ENCODE results near the gene FDXACB1.
A peak's percentile ranks its signal among the peaks of the same experiment; 100 is the strongest.

FDXACB1 gene, protein sequence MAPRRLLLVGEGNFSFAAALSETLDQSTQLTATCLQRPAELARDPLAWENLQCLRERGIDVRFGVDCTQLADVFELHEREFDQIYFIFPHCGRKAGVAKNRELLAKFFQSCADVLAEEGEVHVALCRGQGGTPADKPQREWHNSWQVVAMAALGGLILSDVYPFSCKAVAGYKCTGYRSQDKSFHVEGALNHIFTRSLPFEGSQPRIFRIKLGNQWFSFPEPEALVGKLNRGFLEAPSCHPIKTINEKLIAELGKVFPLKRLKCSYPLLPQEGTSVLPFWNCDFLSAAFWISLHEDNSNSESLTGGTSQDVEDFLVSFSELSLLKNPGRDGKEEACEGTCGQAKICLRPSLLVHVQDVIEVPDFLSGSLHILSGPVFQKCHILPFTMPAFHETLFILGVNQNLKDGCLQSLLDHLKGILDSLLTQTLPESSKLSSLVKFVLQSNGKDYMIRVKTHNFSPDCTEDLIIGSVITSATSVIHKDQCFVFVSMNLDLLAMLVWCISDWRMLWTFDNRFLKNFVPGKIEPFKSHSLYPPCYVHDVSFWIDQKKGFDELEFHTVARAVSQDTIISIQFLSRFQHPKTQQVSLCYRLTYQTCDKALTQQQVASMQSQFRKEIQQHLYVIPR

DNA sequence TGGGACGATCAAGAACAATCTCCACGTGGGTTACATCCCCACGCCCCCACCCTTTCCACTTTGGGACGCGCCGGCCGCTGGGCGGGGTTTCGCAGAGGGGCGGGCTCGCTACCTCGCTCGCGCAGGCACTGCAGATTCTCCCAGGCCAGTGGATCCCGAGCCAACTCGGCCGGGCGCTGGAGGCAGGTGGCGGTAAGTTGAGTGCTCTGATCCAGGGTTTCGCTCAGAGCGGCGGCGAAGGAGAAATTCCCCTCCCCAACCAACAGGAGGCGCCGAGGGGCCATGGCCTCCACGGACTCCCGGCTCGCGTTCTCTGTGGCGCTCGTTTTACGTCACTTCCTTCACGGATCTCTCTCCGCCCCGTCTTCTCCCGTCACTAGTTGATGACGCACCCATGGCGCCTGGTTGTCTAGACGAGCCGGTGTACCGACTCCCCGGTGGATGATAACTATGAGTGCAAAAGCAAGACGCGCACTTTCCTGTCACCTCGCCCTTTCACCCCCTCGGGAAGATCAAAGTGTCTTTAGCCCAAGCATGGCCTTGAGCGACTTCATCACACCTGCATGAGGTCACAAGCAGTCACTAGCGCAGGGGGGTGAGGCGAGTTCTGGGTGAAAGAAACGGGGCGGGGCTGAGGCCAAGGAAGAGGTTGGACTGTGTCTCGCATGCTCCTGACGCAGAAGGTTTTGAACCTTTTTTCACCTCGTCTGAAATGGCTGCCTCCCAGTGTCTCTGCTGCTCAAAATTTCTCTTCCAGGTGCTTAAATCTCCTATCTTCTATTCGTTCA lies at the start of gene FDXACB1, which contains the start of gene CFAP68:
TSS of gene FDXACB1 (minus strand) at position 317 of the 788 bp plus-strand sequence. CDS start at position 284, 33 bp downstream.
TSS of gene CFAP68 (plus strand) at position 693 of the 788 bp plus-strand sequence. CDS start at position 713, 20 bp downstream.
- DNase-seq, result peak; percentile 97

DNA sequence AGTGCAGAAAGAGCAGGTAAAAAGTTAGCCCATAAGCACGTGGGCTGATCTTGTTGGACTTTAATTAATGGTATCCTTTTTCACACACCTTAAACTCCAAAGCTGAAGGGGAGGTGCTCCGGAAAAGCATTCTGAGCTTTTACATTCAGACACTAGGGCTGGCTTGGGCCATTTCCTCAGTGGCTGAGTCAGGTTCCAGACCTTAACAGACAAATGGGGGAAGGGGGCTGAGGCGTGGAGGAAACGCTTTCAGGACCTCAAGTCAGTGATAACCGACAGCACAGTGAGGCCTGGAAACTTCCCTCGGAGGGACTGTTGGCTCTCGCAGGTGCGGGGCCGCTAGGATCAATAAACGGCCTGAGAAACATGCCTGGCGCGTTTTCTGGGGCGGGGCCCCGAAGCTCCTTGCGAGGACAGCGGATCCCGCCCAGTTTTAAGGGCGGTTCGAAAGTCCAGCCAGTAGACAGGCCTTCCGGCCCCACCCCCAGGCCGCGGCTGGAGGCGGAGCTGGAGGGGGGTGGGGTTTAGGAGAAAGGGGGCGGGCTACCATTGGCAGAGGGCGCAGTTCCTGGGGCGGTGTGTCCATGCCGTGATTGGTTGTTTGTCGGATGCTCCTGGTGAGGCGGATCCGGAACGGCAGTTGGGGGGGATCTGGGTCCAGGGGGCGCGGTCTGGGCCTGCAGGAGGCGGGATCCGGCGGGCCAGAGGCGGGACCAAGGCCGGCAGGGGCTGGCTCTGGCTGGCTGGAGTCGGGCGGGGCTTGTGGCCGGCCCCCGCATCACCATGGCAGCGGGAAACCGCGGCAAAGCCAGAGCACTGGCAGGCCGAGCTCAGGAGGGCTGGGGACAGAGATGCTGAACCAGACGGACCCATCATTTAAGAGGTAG lies 47.8 kb upstream of the FDXACB1 start:
- DNase-seq, result peak; percentile 98

DNA sequence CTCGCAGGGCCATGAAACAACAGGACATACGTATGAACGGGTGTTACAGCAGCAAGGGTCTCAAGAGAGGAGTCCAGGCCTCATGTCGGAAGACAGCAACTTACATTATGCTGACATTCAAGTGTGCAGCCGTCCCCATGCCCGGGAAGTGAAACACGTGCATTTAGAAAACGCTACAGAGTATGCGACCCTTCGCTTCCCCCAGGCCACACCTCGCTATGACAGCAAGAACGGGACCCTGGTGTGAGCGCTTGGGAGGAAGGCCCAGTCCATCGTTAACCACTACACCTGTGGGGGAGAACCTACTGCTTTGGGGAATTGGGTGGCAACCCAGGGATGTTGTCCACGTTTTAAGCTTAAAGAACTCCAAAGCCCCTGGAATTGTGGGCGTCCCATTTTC lies 47.0 kb upstream of the FDXACB1 start:
- no peak for DNase-seq

DNA sequence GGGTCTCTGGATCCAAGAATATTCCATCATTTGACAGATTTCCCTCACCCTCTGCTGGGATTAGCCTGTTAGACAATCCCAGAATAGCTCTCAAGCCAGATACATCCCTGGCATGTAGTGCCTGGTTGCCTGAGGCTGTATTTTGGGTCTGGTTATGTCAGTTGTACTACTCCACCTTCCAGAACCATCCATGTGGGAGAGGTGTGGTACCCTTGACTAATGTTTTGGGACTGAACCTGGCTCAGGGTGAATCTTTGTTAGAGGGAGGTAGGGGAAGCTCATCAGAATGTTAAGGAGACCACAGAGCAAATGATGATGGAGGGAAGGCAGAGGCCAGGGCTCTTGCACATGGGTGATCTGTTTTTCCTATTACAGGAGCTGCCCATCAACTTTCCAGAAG lies 45.0 kb upstream of the FDXACB1 start:
- no peak for DNase-seq

DNA sequence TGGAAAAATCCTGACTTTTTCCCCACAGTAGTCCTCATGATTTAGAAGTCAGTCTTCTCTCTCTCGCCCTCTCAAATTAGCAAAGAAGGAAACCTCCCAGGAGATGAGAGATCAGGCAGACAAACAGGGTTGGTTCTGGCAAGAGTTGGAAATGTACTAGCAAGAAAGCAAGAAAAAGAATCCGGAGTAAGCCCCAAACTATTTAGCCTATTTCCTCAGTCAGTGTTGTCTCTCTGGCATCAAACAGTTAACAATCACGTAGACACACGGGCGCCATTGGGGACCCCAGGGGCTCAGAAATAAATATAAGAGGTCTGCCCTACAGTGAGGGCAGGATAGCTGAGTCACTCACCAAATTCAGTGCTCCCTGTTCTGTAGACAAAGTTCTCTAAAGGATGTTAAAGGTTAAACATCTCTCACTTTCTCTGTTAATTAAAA lies 44.4 kb upstream of the FDXACB1 start:
- DNase-seq, result no peak

DNA sequence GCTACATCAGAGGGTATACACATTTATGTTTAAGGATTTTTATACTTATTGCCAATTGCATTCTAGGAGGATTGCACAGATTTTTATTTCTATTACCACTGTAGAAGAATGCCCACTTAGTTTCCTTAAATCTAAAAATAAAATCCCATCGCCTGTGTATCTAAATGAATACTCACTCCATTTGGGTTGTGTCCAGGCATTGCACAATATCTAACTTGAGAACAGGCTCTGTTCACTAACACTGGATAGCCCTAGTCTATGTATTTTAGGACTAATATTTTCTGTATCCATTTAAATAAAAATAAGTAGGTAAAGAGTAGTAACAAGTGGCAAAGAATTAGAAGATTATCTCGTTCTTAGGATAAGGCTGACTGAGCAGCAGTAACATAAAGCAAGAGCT lies 43.8 kb upstream of the FDXACB1 start:
- no peak for DNase-seq

DNA sequence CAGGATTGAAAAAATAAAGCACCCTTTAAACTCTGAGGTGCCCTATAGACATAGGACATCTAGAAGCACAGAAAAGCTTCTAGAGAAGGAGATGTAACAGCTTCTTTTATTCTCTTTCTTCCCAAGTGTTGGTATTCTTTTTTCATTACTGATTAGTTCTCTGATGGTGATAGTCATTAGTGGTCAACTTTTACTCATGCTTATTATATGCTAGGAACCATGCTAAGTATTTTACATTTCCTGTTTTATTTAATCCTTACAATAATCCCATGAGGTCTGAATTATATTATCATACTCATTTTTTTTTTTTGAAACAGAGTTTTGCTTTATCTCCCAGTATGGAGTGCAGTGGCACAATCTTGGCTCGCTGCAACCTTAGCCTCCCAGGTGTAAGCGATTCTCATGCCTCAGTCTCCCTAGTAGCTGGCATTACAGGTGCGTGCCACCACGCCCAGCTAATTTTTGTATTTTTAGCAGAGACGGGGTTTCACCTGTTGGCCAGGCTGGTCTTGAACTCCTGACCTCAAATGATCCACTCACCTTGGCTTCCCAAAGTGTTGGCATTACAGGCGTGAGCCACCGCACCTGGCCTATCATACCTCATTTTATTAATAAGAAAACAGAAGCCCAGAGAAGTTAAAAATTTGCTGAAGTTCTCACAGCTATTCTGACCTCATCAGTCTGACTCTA lies 42.7 kb upstream of the FDXACB1 start:
- no peak for DNase-seq

DNA sequence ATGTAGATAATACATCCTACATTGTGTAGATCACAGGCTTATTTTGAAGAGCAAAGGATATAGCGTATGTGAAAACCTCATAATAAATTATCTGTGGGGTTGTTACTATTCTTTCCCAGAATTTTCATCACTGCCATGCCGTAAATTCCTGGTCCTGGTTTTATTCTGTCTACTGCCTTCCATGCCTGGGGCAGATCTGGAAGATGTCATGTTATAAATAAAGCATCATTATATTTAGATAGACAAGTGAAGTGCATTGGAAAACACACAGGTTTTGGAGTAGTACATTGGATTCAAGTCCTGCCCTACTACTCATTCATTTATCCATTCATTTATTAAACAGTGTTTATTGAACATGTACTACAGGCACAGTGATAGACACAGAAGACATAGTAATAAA lies 41.9 kb upstream of the FDXACB1 start:
- no peak for DNase-seq

DNA sequence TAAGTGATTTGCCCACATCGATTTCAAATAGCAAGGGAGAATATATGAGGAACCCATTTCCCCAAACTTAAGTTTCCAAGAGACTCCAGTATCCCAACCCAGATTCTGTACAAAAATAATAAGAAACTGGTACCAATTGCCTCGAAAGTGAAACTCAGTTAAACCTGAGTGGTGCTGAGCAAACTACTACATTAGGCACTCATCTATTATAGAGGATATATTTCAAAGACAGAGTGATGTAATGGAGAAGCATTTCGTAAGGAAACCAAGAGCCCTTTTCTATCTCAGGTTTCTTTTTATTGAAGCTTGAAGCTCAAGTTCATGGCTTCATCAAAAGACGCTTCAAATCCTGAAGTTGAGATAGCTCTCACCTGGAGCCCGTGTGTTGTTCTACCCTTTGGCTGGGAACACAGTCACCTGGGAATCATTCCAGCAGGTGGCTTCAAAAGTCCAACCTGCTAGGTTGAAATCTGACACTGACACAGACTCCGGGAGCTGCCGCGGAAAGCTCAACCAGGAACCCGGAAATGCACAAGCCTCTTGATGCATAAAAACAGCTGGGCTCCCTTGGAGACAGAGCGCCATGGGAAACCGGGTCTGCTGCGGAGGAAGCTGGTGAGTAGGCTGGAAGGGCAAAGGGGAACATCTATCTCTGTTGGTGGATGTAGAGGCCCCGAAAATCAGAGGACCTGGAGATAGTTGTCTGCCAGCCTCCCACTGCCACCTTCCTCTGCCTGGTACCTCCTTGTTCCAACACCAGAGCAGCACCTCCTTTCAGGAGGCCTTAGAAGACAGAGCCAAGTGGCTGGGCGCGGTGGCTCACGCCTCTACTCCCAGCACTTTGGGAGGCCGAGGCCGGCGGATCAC lies 39.7 kb upstream of the FDXACB1 start, which contains the start of gene C11orf52:
TSS of gene C11orf52 (plus strand) at position 524 of the 867 bp plus-strand sequence. CDS start at position 584, 60 bp downstream.
- DNase-seq, result peak; percentile 84

DNA sequence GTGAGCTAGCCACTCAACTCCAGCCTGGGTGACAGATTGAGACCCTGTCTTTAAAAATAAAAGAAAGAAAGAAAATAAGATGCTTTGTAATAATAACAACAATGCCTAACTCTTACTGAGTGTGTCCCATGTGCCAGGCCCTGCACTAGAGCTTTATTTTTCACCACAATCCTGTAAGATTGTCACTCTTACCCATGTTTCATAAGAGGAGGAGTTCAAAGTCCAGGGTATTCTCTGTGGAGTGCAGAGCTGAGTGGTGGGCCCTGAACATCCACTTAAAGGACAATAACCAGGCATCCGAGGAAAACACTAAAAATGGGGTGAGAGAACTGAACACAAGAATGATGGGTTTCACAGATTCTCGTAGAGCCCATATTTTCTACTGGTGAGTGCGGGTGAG lies 38.8 kb upstream of the FDXACB1 start:
- DNase-seq, result no peak

DNA sequence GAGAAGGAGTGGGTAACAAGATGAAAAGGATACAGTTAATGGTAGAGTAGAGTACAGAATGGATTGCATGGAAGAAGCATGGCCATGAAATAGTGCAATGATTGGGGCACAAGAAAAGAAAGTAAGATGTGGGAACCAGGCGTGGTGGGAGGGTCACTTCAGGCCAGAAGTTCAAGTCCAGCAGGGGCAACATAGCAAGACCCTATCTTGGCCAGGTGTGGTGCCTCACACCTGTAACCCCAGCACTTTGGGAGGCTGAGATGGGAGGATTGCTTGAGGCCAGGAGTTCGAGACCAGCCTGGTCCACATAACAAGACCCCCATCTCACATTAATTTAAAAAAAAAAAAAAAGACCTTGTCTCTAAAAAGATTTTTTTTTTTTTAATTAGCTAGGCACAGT lies 38.3 kb upstream of the FDXACB1 start:
- no peak for DNase-seq

DNA sequence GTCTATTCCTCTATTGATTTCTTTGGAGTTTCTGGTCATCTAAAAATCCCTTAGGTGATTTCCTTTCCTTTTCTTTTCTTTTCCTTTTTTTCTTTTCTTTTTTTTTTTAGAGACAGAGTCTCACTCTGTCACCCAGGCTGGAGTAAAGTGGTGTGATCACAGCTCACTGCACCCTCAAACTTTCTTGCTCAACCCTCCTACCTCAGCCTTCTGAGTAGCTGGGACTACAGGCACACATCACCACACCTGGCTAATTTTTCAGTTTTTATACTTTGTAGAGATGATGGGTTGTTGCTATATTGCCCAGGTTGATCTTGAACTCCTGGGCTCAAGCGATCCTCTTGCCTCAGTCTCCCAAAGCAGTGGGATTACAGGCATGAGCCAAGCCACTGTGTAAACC lies 37.8 kb upstream of the FDXACB1 start:
- no peak for DNase-seq

DNA sequence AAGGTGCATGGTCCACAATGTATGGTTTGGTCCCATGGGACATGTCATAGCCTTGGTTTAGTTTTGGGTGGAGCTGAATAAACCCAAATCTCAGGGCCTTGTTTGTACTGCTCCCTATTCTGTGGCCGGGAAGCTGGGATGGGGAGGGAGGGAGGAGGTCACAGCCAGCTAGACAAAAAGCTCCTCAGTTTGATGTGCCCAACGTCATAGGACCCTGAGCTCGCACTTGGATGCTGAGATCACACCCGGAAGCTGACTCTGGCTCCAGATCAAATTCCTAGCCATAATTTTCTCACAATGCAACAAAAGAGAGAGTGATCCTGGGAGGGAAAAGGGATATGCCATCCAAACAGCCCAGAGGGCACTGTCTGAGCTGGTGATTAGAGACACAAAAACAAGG lies 35.0 kb upstream of the FDXACB1 start:
- DNase-seq, result no peak

DNA sequence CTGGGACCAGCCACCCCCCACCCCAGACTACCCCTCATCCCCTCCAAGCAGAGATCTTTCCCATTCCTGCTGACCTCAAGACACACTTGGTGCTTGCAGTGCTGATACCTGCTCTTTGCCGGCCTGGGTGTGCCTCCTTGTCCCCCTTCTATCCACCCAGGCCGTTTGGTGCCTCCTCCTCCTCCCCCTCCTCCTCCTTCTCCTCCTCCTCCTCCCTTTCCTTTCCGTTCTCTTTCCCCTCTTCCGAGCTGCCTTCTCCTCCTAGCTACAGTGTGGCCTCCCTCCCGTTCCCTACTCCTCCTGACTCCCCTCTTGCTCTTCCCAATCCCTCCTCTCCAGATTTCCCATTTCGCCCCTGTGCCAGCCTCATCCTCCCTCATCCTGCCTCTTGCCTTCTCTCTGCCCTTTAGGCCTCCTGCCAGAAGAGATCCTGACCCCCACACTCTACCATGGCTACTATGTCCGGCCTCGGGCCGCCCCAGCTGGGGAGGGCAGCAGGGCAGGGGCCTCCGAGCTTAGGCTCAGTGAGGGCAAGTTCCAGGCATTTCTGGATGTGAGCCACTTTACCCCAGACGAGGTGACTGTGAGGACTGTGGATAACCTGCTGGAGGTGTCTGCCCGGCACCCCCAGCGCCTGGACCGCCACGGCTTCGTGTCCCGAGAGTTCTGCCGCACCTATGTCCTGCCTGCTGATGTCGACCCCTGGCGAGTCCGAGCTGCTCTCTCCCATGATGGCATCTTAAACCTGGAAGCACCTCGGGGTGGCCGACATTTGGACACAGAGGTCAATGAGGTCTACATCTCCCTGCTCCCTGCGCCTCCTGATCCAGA lies 34.3 kb upstream of the FDXACB1 start:
- no peak for DNase-seq

DNA sequence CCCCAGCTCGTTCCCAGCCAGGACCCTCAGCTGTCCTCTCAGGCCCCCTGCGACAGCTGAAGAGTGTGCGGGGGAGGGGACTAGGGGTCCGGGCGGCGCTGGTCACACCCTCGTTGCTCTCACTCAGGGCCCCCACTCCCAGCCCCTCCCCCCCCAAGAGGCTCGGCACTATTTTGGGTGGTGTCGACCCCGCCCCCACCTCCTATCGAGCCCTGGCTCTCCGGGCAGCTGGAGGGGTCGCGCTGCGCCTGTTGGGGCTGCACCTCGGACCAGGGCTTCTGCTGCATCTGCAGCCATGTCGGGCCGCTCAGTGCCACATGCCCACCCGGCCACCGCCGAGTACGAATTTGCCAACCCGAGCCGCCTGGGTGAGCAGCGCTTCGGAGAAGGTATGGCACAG lies 33.6 kb upstream of the FDXACB1 start, which contains the start of gene HSPB2:
TSS of gene HSPB2 (plus strand) at position 200 of the 400 bp plus-strand sequence. CDS start at position 296, 96 bp downstream.
- DNase-seq, result no peak

DNA sequence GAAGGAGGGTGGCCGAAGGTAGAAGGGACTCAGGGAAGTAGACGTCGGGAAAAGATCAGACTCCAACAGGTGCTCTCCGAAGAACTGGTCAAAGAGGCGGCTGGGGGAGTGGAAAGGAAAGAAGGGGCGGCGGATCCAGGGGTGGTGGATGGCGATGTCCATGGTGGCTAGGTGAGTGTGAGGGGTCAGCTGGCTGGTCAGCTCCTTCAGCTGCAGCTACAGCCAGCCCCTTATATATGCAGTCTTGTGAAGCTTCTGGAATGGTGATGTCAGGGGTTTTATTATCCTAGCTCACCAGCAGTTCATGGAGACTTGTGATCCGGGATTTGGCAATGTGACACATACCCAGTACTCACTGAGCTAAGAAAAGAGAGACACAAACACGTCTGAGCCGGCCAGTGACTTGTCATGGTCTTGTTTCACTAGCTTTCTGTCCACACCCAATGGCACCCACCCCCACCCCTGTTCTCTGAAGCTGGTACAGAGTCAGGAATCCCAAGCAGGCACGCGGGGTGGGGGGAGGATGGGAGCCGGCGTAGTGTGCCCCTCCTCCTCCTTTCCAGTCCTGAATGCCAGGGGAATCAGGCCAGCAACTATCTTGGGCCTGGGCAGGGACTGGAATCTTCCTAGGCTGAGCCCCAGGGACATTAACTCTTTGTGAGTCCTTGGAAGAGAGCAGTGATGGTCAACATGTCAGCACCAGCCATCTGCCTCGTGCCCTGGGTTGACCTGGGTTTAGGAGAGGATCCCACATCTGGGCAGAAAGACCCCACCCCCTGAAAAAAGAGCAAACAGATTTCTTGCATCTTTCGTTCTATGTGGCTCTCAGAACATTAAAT lies 32.8 kb upstream of the FDXACB1 start, which contains the start of gene CRYAB:
TSS of gene CRYAB (minus strand) at position 208 of the 839 bp plus-strand sequence. CDS start at position 162, 46 bp downstream.
- no peak for DNase-seq

DNA sequence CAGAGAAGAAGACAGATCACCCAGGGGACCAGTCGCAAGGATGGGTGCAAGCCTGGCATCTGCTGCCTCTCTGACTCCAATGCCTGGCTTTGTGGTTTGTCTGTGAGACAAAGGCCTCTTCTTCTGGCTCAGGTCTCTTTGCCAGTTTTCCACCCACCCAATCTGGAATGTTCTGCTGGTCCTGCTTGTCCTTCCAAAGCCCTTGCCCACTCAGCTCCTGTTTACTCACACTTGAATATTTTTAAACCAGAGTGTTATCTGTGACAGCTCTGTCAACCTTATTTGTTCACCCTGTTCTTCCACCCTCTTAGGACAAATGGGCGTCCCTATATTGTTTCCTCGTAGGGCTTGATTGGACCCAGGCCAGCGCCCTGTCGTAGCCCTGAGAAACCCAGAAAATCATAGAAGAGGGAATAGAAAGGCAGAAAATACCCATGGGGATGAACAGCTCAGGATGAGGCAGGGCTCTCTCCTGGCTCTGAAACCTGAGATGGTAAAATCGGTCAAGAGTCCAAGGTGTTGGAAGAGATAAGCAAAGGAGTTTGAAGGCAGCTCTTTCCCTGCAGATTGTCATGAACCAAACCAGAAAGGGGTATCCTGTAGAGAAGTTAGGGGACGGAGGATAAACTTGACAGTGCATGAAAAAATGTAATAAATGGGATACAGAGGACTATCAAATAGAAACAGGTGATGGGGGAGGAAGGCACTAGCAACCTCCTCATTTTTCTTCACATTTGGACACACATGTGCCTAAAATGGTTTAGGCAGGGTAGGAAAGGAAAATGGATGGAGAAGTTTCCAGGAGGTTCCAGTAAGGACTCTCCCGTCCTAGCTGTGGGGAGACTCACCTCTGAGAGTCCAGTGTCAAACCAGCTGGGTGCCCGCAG lies 32.0 kb upstream of the FDXACB1 start:
- DNase-seq, result no peak

Measured in COR-L47 (cell line).